ENCODE measurements around the gene AK9.

AK9 gene

DNA sequence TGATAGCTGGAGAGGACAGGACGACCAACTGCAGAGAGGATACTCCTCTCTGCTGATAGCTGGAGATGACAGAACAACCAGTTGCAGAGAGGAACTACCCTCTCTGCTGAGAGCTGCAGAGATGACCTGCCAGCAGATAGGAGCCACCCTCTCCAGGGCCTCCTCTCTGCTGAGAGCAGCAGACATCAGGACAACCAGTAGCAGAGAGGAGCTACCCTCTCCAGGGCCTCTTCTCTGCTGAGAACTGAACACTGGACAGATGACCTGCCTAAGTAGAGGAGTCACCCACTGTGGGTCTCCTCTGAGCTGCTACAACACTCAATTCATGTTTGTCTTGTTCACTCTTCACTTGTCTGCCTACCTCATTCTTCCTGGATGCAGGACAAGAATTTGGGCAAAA is 180.6 kb downstream of the AK9 start:
- DNase-seq, result no peak

GRCh38 chr6:109508166-109508860 is 182.7 kb downstream of the AK9 start:
- no peak for DNase-seq

GRCh38 chr6:109507490-109508072 is 183.4 kb downstream of the AK9 start:
- DNase-seq, result no peak

GRCh38 chr6:109506841-109507240 is 184.2 kb downstream of the AK9 start:
- DNase-seq, result no peak

DNA sequence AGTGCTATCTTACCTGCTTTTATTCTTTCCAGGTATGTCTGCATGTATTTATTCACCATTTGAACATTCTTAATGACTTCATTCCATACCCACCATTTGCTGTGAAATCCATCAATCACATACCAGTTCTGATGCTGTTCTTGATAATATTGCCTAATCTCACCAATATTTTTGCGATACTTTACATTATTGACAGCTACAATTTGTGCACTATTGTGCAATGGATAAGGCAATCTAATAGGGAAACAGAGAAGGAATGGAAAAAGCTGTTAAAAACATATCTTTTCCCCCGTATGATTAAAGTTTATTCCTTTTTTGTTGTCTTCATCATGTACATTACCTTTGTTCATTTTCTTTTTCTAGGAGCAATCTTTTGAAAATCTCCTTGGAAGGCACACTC is 184.7 kb downstream of the AK9 start:
- no peak for DNase-seq

GRCh38 chr6:109503327-109504224 is 187.4 kb downstream of the AK9 start:
- peak; percentile 34 for DNase-seq

DNA sequence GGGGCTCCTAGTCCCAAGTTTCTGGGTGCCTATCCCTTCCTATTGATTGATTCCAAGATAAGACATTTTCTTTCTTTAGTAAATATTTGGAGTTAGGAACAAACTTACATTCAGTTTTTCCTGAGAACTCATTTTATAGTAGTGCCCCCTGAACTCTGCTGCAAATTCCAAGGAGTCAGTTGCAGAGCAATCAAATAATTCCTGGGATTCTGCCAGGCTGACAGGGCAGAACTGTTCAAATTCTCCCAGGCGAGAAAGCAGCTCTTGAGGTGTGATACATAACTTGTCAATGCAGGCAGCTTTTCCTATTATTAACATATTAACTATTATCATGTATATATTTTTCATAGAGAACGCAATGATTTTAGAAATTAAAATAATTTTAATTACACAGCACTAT is 192.1 kb downstream of the AK9 start:
- no peak for DNase-seq

DNA sequence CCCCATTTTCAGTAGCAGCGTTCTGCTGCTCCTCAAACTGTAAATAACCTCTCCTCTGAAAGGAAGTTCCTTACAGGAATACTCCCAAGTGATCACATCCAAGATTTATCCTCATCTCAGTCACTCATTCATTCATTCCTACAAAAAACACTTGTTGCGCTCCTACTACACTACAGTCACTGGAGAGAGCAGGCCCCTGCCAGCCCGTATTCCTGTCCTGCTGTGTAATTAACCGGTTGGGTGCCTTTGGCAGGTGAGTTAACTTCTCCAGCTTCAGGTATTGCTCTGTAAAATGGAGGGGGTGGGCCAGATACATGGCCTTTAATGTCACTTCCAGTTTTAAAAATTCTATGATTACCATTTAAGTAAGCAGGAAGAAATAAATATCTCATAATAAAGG is 192.9 kb downstream of the AK9 start:
- DNase-seq, result no peak

DNA sequence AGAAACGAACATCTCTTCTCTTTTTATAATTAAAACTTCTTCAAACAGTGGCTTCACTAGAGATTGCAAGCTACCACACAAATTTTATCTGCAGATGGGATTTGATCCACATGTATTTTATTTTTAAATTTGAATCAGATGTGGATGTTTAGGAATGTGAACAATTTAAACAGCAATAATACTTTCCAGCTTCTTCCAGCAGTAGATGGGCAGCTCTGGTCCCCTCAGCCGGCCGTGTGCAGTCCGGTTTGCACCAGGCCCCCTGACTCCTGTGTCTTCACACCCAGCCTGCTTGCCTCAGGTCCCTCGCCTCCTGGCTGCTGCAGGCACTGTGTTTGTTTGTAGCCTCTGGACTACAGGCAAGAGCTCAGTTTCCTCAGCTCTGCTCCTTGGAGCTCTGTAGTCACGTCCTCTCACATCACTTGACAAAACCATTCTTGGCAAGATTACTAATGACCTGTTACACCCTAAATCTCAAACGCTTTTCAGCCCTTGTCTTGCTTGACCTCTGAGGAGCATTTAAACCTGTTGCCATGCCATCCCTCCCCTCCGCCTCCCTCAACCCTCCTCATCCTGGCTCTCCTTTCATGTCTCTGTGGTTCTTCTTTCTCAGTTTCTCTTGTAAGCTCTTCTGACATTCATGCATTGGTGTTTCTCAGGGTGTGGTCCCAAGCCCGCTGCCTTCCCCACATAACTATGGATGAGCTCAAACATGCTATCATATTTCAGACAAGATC is 194.8 kb downstream of the AK9 start:
- DNase-seq, result no peak

- no peak for DNase-seq
Measured at GRCh38 chr6:109493865-109494264, 197.1 kb downstream of the AK9 start.

DNA sequence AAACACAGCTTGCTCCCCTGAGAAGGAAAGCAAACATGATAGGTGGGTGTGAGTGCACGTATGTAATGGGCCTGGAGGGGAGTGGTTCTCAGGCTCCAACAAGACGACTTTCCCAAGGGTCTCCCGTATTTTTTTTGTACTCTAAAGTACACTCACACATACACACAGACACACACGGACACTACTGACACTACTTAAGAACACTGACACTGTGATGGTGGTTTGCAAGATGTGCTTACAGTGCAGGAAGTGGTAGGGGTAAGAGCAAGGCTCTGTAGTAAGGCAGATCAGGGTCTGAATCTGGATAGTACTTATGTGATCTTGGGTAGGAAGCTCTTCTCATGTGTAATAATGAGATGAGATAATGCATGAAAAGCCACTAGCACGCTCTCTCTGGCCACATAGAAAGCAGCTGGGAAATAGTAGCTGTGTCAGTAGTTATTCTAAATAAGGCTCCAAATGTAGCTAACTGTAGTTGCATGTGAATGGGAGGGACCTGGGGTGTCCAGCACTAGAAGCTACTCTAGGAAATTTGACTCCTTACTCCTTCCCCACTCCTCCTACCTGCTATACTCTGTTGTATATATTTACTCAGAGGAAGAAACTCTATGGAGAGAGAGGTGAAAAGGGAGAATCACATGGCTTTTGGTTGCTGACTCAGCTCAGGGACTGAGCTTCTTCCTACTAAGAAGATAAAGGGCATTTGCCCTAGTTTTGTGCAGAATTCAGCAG is 199.6 kb downstream of the AK9 start:
- DNase-seq, result peak; percentile 12

GRCh38 chr6:109490713-109491112 is 200.3 kb downstream of the AK9 start:
- DNase-seq, result no peak

DNA sequence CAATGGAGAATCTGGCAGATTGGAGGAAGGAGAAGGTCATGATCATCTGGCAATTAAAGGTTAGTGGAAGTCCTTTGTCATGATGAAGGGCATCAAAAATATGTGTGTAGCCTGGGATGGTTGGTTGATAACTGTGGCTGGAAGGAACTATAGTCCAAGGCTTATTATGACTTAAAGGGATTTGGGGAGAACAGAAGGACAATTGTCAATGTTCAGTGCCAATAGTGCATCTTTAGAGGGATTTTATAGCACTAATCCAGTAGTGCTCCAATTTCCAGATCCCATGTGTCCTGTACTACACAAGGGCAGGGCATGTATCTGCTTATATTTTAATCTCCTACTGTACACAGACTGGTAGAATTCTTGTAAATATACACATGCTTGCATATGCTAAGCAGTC is 203.0 kb downstream of the AK9 start:
- DNase-seq, result no peak

GRCh38 chr6:109486068-109486467 is 204.9 kb downstream of the AK9 start:
- peak; percentile 9 for DNase-seq

DNA sequence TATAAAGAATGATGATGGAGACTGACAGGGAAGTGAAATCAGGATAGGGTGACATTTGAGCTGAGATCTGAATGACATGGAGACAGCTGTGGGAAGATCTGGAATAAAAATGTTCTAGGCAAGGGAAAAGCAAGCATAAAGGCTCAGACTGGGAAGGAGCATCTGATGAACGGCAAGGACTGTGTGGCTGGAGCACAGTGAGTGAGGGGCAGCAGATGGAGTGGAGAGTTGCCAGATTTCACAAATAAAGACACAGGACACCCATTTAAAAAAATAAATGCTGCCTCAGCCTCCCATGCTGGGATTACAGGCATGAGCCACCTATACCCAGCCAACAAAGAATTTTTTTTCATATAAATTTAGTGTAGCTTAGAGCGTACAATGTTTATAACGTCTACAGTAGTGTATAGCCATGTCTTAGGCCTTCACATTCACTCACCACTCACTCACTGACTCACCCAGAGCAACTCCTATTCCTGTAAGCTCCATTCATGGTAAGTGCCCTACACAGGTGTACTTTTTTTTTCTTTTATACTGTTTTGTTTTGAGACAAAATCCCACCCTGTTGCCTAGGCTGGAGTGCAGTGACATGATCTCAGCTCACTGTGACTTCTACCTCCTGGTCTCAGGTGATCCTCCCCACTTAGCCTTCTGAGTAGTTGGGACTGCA is 205.6 kb downstream of the AK9 start:
- DNase-seq, result peak; percentile 19

- DNase-seq, result no peak
Measured at GRCh38 chr6:109484122-109484521, 206.9 kb downstream of the AK9 start.

DNA sequence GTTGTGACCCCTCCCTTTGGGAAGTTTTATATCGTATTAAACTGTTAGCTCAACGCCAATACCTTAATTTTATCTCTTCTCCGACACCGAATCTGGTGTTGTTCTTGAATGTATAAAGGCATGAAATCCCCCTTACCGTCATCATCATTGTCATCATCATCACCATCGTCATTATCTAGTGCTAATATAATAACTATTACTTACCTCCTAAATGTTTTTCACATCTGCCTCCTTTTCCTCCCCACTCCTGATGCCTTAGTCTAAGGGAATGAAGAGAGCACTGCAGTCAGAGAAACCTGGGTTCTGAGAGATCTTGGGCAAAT is 207.3 kb downstream of the AK9 start:
- DNase-seq, result no peak

GRCh38 chr6:109482905-109483734 is 207.9 kb downstream of the AK9 start, which contains the start of gene ZBTB24:
TSS of gene ZBTB24 (minus strand) at chr6:109483219. CDS start at chr6:109482026, 1,193 bp downstream.
- DNase-seq, result peak; percentile 88

- no peak for DNase-seq
Measured at GRCh38 chr6:109480993-109481480, 210.0 kb downstream of the AK9 start.

DNA sequence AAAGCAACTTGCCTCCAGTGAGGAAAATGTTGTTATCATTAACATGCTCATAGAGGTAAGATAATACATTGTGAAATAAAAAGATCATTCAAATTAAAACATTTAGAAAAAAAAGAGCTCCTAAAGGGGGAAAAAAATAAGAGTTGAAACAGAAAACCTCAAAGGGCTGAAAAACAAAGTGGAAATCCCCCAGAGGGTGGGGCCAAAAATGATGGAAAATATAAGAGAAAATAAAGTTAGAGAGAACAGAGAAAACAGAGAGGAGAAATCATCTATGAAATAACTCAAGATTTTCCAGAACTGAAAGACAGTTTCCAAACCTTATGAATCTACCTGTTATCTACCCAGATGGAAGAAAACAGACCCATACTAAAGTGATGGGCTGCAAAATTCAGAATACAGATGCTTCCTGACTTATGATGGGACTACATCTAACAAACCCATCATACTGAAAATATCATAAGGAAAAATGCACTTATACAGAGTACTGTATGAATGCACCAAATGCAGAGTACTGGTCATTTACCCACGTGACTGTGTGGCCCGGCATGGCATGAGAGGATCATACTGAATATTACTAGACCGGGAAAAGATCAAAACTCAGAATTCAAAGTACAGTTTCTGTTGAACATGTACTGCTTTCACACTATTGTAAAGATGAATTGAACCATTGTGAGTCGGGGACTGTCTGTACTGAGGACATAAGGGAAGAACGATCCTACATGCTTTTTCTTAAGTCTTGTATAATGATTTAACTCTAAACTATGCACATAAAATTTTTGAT is 212.0 kb downstream of the AK9 start:
- no peak for DNase-seq
